Non-pigmented ciliary epithelial cell (primary cell): ENCODE results near the gene NES.
A peak's percentile ranks its signal among the peaks of the same experiment; 100 is the strongest.

Experiments used
- DNase-seq: peaks from one replicate; pipeline ENCODE4 v3.0.0-alpha.2; 2010; ENCODE audit warnings: low read depth

Gene NES

DNA sequence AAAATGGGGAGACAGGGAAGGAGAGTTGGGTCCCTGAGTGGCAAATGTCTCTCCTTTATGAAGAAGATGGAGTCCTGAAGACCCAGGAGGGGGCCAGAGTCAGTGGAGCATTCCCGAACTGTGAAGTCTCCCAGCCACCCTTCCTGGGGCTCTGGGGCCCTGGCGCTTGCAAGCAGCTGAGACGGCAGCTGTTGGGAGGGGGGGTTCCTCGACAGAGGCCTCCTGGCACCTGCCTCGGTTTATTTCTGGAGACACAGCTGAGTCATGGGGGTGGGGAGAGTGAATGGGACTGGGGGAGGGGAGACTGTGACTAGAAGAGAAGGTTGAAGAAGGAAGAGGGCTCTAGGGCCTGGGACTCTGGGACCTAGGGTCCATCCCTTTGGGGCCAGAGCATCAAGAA is 14.0 kb downstream of the NES start:
- no peak for DNase-seq

- no peak for DNase-seq
Observed at GRCh38 chr1:156662800-156663055, 14.5 kb downstream of the NES start.

DNA sequence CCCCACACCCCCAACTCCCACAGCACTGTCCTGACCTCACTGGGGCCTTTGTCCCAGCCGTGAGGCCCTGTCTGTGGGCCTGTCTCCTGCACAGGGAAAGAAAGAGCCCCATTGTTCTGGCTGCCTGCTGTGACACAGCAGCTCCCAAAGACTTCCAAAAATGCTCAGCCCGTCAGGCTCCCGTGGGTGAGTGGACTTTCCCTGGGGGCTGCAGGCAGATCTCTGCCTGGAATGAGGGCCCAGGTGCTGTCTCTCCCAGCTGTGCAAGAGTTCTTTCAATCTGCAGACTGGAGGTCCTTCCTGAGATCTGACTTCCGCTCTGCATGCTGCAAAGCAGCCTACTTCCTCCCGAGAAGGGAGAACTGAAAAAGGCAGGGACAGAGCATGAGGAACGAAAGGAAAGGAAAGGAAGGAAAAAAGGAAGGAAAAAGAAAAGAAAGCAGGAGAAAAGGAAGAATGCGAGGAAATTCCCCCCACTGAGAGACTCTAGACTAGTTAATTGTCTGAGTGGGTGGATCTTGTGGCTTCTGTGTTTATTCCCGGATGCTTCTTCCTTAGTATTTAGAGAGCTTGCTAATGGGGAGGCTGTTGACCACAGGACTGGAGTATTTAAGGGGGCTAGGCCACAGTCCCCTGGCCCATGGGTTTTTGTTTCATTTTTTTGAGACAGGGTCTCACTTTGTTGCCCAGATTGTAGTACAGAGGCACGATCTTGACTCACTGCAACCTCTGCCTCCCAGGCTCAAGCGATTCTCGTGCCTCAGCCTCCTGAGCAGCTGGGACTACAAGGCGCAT is 15.0 kb downstream of the NES start:
- no peak for DNase-seq

- DNase-seq: no peak
Observed at GRCh38 chr1:156660752-156661112, 16.5 kb downstream of the NES start.

- peak; percentile 87 for DNase-seq
Observed at GRCh38 chr1:156659988-156660751, 17.0 kb downstream of the NES start.

GRCh38 chr1:156659661-156659987 is 17.6 kb downstream of the NES start:
- DNase-seq: no peak

GRCh38 chr1:156658945-156659574 is 18.1 kb downstream of the NES start:
- DNase-seq: no peak

DNA sequence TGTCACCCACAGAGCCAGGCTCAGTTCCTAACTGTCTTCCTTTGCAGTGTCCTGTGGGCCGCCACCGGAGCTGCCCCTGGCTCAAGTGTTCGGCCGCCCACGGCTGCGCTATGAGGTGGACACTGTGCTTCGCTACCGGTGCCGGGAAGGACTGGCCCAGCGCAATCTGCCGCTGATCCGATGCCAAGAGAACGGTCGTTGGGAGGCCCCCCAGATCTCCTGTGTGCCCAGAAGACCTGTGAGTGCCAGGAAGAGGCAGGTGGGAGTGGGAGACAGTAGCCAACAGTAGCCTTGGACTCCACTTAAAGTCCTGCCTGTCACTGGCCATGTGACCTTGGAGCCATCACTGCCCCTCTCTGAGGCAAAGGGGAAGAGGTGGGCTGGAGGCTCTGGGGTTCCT is 18.7 kb downstream of the NES start:
- DNase-seq: no peak

- DNase-seq: no peak
Observed at GRCh38 chr1:156657741-156658319, 19.4 kb downstream of the NES start.

DNA sequence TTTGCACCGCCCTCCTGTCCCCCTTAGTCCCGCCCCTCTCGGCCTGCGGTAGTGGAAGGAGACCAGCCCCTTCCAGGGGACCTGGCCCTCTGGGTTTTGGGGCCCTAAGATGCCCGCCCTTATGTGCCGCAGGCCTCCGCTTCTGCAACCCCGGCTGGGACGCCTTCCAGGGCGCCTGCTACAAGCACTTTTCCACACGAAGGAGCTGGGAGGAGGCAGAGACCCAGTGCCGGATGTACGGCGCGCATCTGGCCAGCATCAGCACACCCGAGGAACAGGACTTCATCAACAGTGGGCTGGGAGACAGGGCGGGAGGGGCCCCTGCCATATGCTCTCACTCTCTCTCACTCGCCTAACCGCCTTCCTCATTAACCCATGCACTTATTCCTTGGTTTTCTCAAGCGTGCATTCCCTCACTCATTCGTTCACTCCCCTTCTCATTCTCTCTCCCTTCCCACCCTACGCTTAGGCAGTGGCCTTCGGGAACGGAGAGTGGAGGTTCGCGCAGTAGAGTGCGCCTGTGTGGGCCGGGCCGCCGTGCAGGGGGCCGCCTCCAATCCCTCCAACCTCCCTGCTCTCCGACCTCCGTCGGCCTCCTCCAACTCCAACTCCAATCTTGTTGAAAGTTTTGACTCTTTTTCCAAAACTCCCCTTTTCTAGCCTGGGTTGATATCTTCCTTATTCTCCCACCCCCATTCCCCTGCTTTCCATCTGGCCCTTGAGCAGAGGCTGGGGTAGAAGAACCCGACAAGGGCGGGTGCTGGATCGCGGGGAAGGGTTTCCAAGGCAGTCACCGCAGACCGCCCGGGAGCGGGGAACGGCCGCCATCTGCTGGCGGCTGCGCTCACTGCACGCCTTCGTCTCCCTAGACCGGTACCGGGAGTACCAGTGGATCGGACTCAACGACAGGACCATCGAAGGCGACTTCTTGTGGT is 20.1 kb downstream of the NES start:
- DNase-seq: no peak

DNA sequence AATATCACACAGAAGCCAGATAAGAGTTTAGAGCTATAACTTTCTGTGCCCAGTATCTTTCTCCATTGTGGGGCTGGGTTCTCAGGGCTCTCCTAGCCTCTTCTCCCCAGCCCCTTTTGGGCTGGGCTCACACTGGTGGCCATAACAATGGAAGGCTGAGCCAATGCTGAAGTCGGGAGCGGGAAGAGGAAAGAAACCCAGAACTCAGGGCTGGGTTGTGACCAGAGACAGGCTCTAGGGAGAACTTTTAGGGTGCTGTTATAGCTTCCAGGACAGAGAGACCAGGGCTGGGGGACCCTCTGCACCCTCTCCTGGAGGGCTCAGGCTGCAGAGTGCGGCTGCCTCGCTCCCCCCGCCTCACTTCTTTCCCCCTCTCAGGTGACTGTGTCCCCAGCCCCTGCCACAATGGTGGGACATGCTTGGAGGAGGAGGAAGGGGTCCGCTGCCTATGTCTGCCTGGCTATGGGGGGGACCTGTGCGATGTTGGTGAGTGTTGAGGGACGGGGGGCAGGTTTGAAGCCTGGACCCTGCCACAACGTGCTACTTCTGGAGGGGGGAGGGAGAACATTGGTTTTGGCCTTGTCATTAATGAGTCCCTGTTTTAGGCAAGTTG is 21.2 kb downstream of the NES start:
- DNase-seq: no peak

GRCh38 chr1:156655151-156655903 is 21.9 kb downstream of the NES start:
- no peak for DNase-seq

DNA sequence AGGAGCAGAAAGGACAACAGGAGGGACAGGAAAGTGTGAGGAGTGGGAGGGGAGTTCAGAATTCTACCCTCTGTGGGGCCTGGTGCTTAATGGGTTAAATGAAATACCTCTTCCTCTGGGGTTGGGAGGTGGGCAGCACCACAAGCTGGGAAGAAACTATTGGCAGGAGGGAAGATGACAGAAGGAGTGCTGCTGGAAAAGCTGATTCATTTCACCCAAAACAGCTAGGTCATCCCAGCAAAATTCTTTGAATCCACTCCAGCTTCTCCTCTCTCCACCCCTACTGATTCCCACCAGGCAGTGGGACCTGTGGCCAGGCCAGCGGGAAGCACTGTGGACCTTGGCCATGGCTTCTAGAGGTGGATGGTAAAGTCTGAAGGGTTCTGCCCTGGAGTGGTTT is 22.5 kb downstream of the NES start:
- no peak for DNase-seq

DNA sequence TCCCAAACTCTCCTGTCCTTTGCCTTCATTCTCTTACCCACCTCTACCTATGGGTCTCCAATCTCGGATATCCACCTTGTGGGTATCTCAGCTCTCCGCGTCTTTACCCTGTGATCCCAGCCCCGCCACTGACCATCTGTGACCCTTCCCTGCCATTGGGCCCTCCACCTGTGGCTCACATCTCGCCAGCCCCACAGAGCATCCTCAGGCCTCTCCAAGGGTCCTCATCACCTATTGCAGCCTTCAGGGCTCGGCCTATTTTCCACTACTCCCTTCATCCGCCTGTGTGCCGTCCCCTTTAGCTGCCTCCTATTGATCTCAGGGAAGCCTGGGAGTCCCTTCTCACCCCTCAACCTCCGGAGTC is 24.2 kb downstream of the NES start:
- DNase-seq: no peak

DNA sequence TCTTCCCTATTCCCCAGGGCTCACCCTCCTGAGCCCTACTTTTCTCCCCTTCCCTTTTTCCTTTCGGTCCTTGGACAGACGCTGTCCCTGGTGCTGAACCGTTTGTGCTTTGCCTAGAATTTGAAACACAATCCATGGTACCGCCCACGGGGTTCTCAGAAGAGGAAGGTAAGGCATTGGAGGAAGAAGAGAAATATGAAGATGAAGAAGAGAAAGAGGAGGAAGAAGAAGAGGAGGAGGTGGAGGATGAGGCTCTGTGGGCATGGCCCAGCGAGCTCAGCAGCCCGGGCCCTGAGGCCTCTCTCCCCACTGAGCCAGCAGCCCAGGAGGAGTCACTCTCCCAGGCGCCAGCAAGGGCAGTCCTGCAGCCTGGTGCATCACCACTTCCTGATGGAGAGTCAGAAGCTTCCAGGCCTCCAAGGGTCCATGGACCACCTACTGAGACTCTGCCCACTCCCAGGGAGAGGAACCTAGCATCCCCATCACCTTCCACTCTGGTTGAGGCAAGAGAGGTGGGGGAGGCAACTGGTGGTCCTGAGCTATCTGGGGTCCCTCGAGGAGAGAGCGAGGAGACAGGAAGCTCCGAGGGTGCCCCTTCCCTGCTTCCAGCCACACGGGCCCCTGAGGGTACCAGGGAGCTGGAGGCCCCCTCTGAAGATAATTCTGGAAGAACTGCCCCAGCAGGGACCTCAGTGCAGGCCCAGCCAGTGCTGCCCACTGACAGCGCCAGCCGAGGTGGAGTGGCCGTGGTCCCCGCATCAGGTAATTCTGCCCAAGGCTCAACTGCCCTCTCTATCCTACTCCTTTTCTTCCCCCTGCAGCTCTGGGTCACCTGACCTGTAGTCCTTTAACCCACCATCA is 24.8 kb downstream of the NES start:
- no peak for DNase-seq

GRCh38 chr1:156648951-156649350 is 28.3 kb downstream of the NES start:
- DNase-seq: no peak

DNA sequence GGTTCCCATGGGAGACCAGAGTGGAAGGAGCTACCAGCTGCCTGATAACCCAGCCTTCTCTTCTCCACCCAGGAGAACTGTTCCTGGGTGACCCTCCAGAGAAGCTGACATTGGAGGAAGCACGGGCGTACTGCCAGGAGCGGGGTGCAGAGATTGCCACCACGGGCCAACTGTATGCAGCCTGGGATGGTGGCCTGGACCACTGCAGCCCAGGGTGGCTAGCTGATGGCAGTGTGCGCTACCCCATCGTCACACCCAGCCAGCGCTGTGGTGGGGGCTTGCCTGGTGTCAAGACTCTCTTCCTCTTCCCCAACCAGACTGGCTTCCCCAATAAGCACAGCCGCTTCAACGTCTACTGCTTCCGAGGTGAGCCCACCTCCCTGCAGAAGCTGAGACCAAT is 28.7 kb downstream of the NES start:
- no peak for DNase-seq

DNA sequence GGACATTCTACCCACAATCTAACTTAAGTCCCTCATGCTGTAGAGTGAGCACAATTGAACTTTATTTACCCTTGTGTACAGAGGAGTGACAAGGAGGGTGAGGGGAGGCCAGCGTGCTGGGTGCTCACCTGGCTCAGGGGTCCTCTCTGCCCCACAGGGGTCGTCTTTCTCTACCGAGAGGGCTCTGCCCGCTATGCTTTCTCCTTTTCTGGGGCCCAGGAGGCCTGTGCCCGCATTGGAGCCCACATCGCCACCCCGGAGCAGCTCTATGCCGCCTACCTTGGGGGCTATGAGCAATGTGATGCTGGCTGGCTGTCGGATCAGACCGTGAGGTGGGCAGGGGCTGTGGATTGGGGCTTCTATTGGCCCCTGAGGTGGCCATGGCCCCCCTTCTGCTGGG is 29.9 kb downstream of the NES start:
- DNase-seq: no peak

DNA sequence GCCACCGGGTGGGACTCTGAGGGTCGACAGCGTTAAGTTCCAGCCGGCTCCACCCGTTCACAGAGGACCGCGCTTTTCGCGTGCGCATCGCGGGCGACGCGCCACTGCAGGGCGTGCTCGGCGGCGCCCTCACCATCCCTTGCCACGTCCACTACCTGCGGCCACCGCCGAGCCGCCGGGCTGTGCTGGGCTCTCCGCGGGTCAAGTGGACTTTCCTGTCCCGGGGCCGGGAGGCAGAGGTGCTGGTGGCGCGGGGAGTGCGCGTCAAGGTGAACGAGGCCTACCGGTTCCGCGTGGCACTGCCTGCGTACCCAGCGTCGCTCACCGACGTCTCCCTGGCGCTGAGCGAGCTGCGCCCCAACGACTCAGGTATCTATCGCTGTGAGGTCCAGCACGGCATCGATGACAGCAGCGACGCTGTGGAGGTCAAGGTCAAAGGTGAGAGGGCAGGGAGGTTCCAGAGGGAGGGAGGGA is 30.4 kb downstream of the NES start:
- no peak for DNase-seq

GRCh38 chr1:156645666-156646065 is 31.5 kb downstream of the NES start:
- no peak for DNase-seq
